IMR-90 (cell line): Measurements from ENCODE around the gene SPTSSA. TPM values are rescaled to one million over a fixed set of nuclear protein-coding genes. Genes with fewer than 3 reads are reported as not detected.
A peak's percentile ranks its signal among the peaks of the same experiment; 100 is the strongest.

Source experiments
- ATAC-seq: fragments of 200-7000 bp; cut with Tn5 transposase; 2 replicates; pipeline ENCODE4 v1.9.1; 2020; ENCODE audit warnings: low read depth, mild to moderate bottlenecking, moderate library complexity
- BruUV-seq: library from RNA; stranded (reverse); fragments of 400-500 nt; replicated peaks from 2 replicates; lab custom pipeline; 2021; lab: Mats Ljungman, UMichigan
- CTCF ChIA-PET: fragments of 300-600 bp; formaldehyde crosslinking; extraction: SDS; loops from one replicate; lab custom pipeline; 2021; ENCODE audit warnings: antibody characterized with exemption; lab: Yijun Ruan, JAX
- POLR2A ChIA-PET: fragments of 300-600 bp; sonication (Branson Sonifier 250); formaldehyde crosslinking; loops from one replicate; lab custom pipeline; 2022; ENCODE audit warnings: antibody characterized with exemption; ENCODE audit not compliant: unreplicated experiment; lab: Charles Lee
- DNase-seq: peaks from one replicate; pipeline ENCODE4 v3.0.0; 2013
- H2AFZ ChIP-seq: replicated peaks from 2 replicates; pipeline ENCODE3; 2013; ENCODE audit warnings: low read length, mild to moderate bottlenecking; ENCODE audit not compliant: poor library complexity
- H2AK5ac ChIP-seq: 2 replicates; pipeline ENCODE4 v1.6.1; 2013; ENCODE audit warnings: low read depth, low read length, inconsistent platforms
- H2AK9ac ChIP-seq: replicated peaks from 2 replicates; pipeline ENCODE3; 2013; ENCODE audit warnings: mild to moderate bottlenecking, low read depth, low read length, moderate library complexity; ENCODE audit not compliant: poor library complexity
- H2BK120ac ChIP-seq: 2 replicates; pipeline ENCODE4 v1.6.1; 2013; ENCODE audit warnings: low read depth, low read length, inconsistent platforms
- H2BK15ac ChIP-seq: 3 replicates; pipeline ENCODE4 v1.6.1; 2013; ENCODE audit warnings: low read depth, low read length, inconsistent platforms
- H2BK20ac ChIP-seq: 2 replicates; pipeline ENCODE4 v1.6.1; 2013; ENCODE audit warnings: low read depth, mild to moderate bottlenecking, inconsistent platforms, low read length, moderate library complexity
- H2BK5ac ChIP-seq: 2 replicates; pipeline ENCODE4 v1.6.1; 2013; ENCODE audit warnings: mild to moderate bottlenecking, low read depth, low read length, inconsistent platforms; ENCODE audit not compliant: poor library complexity, severe bottlenecking
- H3K14ac ChIP-seq: replicated peaks from 2 replicates; pipeline ENCODE4 v1.6.1; 2013; ENCODE audit warnings: low read depth, low read length, inconsistent platforms
- H3K18ac ChIP-seq: 2 replicates; pipeline ENCODE4 v1.6.1; 2013; ENCODE audit warnings: low read depth, low read length, control low read depth
- H3K23ac ChIP-seq: 2 replicates; pipeline ENCODE4 v1.6.1; 2013; ENCODE audit warnings: low read depth, low read length, inconsistent platforms
- H3K27ac ChIP-seq: 2 replicates; pipeline ENCODE4 v1.5.1; 2013; ENCODE audit warnings: mild to moderate bottlenecking, control low read depth, low read length; ENCODE audit not compliant: insufficient read depth
- H3K27me3 ChIP-seq: 2 replicates; pipeline ENCODE4 v1.6.1; 2013; ENCODE audit warnings: low read length; ENCODE audit not compliant: control insufficient read depth, insufficient read depth
- H3K36me3 ChIP-seq: 2 replicates; pipeline ENCODE4 v1.6.1; 2013; ENCODE audit warnings: low read length, mixed read lengths; ENCODE audit not compliant: control insufficient read depth, insufficient read depth
- H3K4ac ChIP-seq: 2 replicates; pipeline ENCODE4 v1.6.1; 2013; ENCODE audit warnings: low read depth, low read length, inconsistent platforms
- H3K4me1 ChIP-seq: 2 replicates; pipeline ENCODE4 v1.6.1; 2013; ENCODE audit warnings: low read length, mixed read lengths; ENCODE audit not compliant: control insufficient read depth, insufficient read depth
- H3K4me2 ChIP-seq: 2 replicates; pipeline ENCODE4 v1.6.1; 2013; ENCODE audit warnings: low read depth, mild to moderate bottlenecking, control low read depth, low read length, moderate library complexity
- H3K4me3 ChIP-seq: 2 replicates; pipeline ENCODE4 v1.5.1; 2013; ENCODE audit warnings: low read depth, mild to moderate bottlenecking, control low read depth, low read length, moderate library complexity; ENCODE audit not compliant: insufficient read depth
- H3K56ac ChIP-seq: 2 replicates; pipeline ENCODE4 v1.6.1; 2013; ENCODE audit warnings: low read length, inconsistent platforms; ENCODE audit not compliant: insufficient read depth; ENCODE audit errors: extremely low read depth
- H3K79me1 ChIP-seq, 2 experiments: 2 replicates each; pipeline ENCODE4 v1.6.1; 2013; ENCODE audit warnings: low read length in 2 of 2, inconsistent platforms in 1 of 2, low read depth in 1 of 2
- H3K9ac ChIP-seq: 2 replicates; pipeline ENCODE4 v1.6.1; 2013; ENCODE audit warnings: low read depth, low read length, control low read depth
- H3K9me1 ChIP-seq: 2 replicates; pipeline ENCODE4 v1.6.1; 2013; ENCODE audit warnings: low read length, inconsistent platforms; ENCODE audit not compliant: insufficient read depth
- H3K9me3 ChIP-seq: 2 replicates; pipeline ENCODE4 v1.6.1; 2013; ENCODE audit warnings: low read length; ENCODE audit not compliant: control insufficient read depth, insufficient read depth
- H4K20me1 ChIP-seq: 2 replicates; pipeline ENCODE4 v1.6.1; 2013; ENCODE audit warnings: low read length, inconsistent platforms; ENCODE audit not compliant: insufficient read depth
- H4K5ac ChIP-seq: 2 replicates; pipeline ENCODE4 v1.6.1; 2013; ENCODE audit warnings: mild to moderate bottlenecking, low read depth, low read length, control low read depth
- H4K8ac ChIP-seq, 2 experiments: 2 replicates each; pipeline ENCODE4 v1.6.1; 2013; ENCODE audit warnings: low read depth in 2 of 2, low read length in 2 of 2, control low read depth in 1 of 2, inconsistent platforms in 1 of 2
- H4K91ac ChIP-seq: 2 replicates; pipeline ENCODE4 v1.6.1; 2013; ENCODE audit warnings: low read depth, low read length, inconsistent platforms; ENCODE audit not compliant: insufficient read depth
- BHLHE40 ChIP-seq: fragments of 150-350 bp; IDR thresholded peaks from 2 replicates; pipeline ENCODE4 v1.6.1; 2016; ENCODE audit warnings: mild to moderate bottlenecking, low read depth, low read length
- NFE2L2 ChIP-seq: fragments of 150-350 bp; IDR thresholded peaks from 2 replicates; pipeline ENCODE4 v1.6.1; 2016; ENCODE audit warnings: low read depth, mild to moderate bottlenecking, low read length
- RCOR1 ChIP-seq: IDR thresholded peaks from 2 replicates; pipeline ENCODE4 v1.6.1; 2012; ENCODE audit warnings: mild to moderate bottlenecking, low read length, improper control_type of control experiment; ENCODE audit not compliant: insufficient replicate concordance
- WGBS, 2 experiments: methylation state at CpG; one replicate each; pipeline versions ENCODE4 v1.1.5 to v1.1.7; 2013; ENCODE audit warnings: missing lambda C conversion rate in 2 of 2; ENCODE audit not compliant: insufficient read length in 1 of 2; ENCODE audit errors: extremely low coverage in 2 of 2; 5-methylcytosine and 5-hydroxymethylcytosine counted together
- dilution Hi-C: fragments of 300-500 bp; cut with HindIII; formaldehyde crosslinking; loops from one replicate; pipeline ENCODE4 v1.14.3; 2018; ENCODE audit warnings: low sequenced_read_pairs; ENCODE audit not compliant: unreplicated experiment
- in situ Hi-C: fragments of 300-500 bp; cut with MboI; formaldehyde crosslinking; loops from 3 replicates; pipeline ENCODE4 v1.14.3; 2019; ENCODE audit warnings: low sequenced_read_pairs, inconsistent platforms, mixed read lengths
- intact Hi-C: fragments of 100-400 bp; cut with micrococcal nuclease; formaldehyde crosslinking; loops from 2 replicates; pipeline ENCODE4 v1.10.0; 2022
- polyA plus RNA-seq, 3 experiments: library from polyadenylated mRNA; depleted of rRNA; stranded (reverse); fragments of >200 nt; gene quantifications; 2 replicates each; pipeline ENCODE4 v1.2.3, GENCODE V29; 2012; ENCODE audit warnings: low replicate concordance in 1 of 3
- total RNA-seq: library from RNA; depleted of rRNA; stranded (reverse); fragments of >200 nt; gene quantifications from 2 replicates; pipeline ENCODE4 v1.2.3, GENCODE V29; 2012

The SPTSSA gene
- total and polyA plus RNA-seq, 2 of the 4 experiments (the other 2 are of a cell fraction), result 10.8 to 26.2 TPM

DNA sequence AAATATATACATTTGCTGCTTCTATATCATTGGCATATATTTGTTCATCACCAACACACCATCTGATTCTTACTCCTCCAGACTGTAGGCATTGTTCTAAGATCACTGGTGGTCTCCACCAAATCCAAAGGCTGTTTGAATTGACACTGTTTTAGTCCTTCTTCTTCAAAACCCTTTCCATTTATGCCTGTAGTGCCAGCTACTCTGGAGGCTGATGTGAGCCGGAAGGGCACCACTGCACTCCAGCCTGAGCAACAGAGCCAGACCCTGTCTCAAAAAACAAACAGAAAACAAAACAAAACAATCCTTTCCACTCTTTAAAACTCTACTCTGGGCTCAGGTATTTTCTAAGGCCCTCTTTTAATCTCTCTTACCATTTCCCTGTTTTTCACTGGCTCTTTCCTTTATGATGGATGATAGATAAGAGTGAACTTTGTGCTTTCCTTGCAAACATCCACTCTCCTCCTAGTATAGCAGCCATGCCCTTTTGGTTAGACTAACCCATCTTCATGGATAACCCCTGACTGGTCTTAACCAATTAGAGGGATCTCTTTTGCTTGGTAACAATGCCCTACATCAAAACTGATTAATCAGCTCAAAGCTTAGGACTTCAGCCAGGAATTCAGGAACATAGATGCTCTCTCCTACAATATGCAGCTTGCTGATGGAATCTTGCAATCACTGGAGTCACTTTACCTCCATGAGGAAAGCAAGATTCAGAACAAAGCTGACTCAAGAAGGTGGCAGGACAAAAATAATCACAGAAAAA is 24.9 kb downstream of the SPTSSA start:
- in situ Hi-C loops, result no loop called here
- peak overlapping the region; percentile 54 for H3K18ac ChIP-seq
- H4K20me1 ChIP-seq, result peaks cover 35% of the 10 kb centered on the region
- no peak overlapping the region for H3K4me3 ChIP-seq
- 86% methylated on average over 1 of the region's 1 CpG; no CpG with 5 or more reads in 1 of the 2 experiments for WGBS, 2 experiments
- H2BK5ac ChIP-seq, result peak overlapping the region; percentile 13
- no peak overlapping the region for H4K8ac ChIP-seq
- H3K14ac ChIP-seq, result no peak overlapping the region; the same call in 1 of the 2 replicates
- ChIA-PET POLR2A (no interaction called here), CTCF (interaction anchor here (0.6 kb wide), 1 partner anchor 1756 kb away, joined by 3 read pairs; no protein-coding TSS in a partner anchor)
- no peak overlapping the region for H3K56ac ChIP-seq
- H3K9me1 ChIP-seq, result peaks cover 9% of the 10 kb centered on the region
- no peak overlapping the region for H4K91ac ChIP-seq
- no peak for DNase-seq
- H3K4me2 ChIP-seq, result peak overlapping the region; percentile 39
- no peak overlapping the region for H2BK15ac ChIP-seq
- H3K27ac ChIP-seq, result peak overlapping the region; percentile 57; the same call in 1 of the 2 replicates
- H3K23ac ChIP-seq, result no peak overlapping the region
- no peak overlapping the region for H4K5ac ChIP-seq
- dilution Hi-C loops, result no loop called here
- H2BK120ac ChIP-seq, result no peak overlapping the region
- intact Hi-C loops, result no loop called here
- no peak overlapping the region for H2AK9ac ChIP-seq
- no peak overlapping the region for H3K9ac ChIP-seq
- no peak overlapping the region; the same call in 1 of the 2 replicates for H2AK5ac ChIP-seq
- H3K36me3 ChIP-seq, result peaks cover 1% of the 10 kb centered on the region; the same call in 1 of the 2 replicates
- H3K4ac ChIP-seq, result no peak overlapping the region
- H3K4me1 ChIP-seq, result peaks cover 18% of the 10 kb centered on the region
- no peaks in the 10 kb centered on the region for H3K9me3 ChIP-seq
- no peaks in the 10 kb centered on the region for H3K27me3 ChIP-seq
- BruUV-seq, result no TSS peak
- TF ChIP-seq BHLHE40 (no peak), RCOR1 (no peak), NFE2L2 (no peak)
- no peak overlapping the region for H2BK20ac ChIP-seq
- peaks cover 22 to 54% of the 10 kb centered on the region in 2 experiments for H3K79me1 ChIP-seq
- ATAC-seq, result peak; percentile 12
- no peak overlapping the region for H2AFZ ChIP-seq
